Upper lobe of left lung (tissue), 6 donors: Measurements from ENCODE around the gene SNX14. TPM values are rescaled to one million over a fixed set of nuclear protein-coding genes. Genes with fewer than 3 reads are reported as not detected.

Experiments used
- ATAC-seq, 2 donors: fragments of 200-7000 bp; cut with Tn5 transposase; one replicate each; pipeline ENCODE4 v1.9.1; 2022; ENCODE audit warnings: mild to moderate bottlenecking in 2 of 2, moderate library complexity in 2 of 2; ENCODE audit not compliant: low FRiP score in 2 of 2
- DNase-seq, 2 donors: peaks; one replicate each; pipeline ENCODE4 v3.0.0-alpha.2; 2019 to 2020
- H3K27ac ChIP-seq, 4 donors: fragments of 200-600 bp; sonication (generic); one replicate each; pipeline ENCODE4 v1.5.1; 2016 to 2019
- H3K27me3 ChIP-seq, 4 donors: fragments of 200-600 bp; sonication (generic); one replicate each; pipeline ENCODE4 v1.5.1; 2017 to 2019
- H3K36me3 ChIP-seq, 4 donors: fragments of 200-600 bp; sonication (generic); one replicate each; pipeline ENCODE4 v1.5.1; 2016 to 2019
- H3K4me1 ChIP-seq, 4 donors: fragments of 200-600 bp; sonication (generic); one replicate each; pipeline ENCODE4 v1.5.1; 2018 to 2019
- H3K4me3 ChIP-seq, 4 donors: fragments of 200-600 bp; sonication (generic); one replicate each; pipeline ENCODE4 v1.5.1; 2017 to 2019; ENCODE audit warnings: mild to moderate bottlenecking in 2 of 4, moderate library complexity in 1 of 4
- H3K9me3 ChIP-seq, 4 donors: fragments of 200-600 bp; sonication (generic); one replicate each; pipeline ENCODE4 v1.5.1; 2018 to 2019
- CTCF ChIP-seq, 6 experiments: fragments of 450-650 bp in 4 of 6; fragments of 200-600 bp in 2 of 6; sonication (generic) in 2 of 6; IDR thresholded peaks; one replicate each; pipeline ENCODE4 v1.5.1; 2016 to 2019; ENCODE audit warnings: antibody characterized with exemption in 6 of 6
- EP300 ChIP-seq, 4 donors: sonication (generic); formaldehyde crosslinking; IDR thresholded peaks; one replicate each; pipeline ENCODE4 v1.5.1; 2017; ENCODE audit warnings: antibody characterized with exemption in 4 of 4, control low read depth in 2 of 4
- POLR2A ChIP-seq, 4 donors: fragments of 450-650 bp; IDR thresholded peaks; one replicate each; pipeline ENCODE4 v1.5.1; 2016 to 2017; ENCODE audit warnings: antibody characterized with exemption in 4 of 4, mild to moderate bottlenecking in 2 of 4
- POLR2AphosphoS5 ChIP-seq, 2 donors: sonication (generic); formaldehyde crosslinking; IDR thresholded peaks; one replicate each; pipeline ENCODE4 v1.5.1; 2017; ENCODE audit warnings: antibody characterized with exemption in 2 of 2
- WGBS, 2 donors: methylation state at CpG; one replicate each; pipeline ENCODE4 v1.1.5; 2017 to 2018; 5-methylcytosine and 5-hydroxymethylcytosine counted together
- total RNA-seq, 6 donors: library from RNA; depleted of rRNA in 4 of 6; stranded (reverse); fragments of >200 nt in 4 of 6; gene quantifications; one replicate each; pipeline versions ENCODE4 v1.1.0 to v1.2.1, GENCODE V29; 2016 to 2021
- donor health status: DM: no; HTN: no; CAD: no; lungs with moderate emphysema.
- donor health status: DM: no; HTN: yes; CAD: no; lungs with severe emphysema.

Gene SNX14
- 100 to 1,000 TPM in 2 of 6 donors, 10 to 100 TPM in 4; 43.7 to 170 (median 88.6) TPM for total RNA-seq

- H3K9me3 ChIP-seq: no peaks in the 10 kb centered on the region
- no peak for TF ChIP-seq EP300 (IDR thresholded peaks at IDR 0.05)
- TF ChIP-seq CTCF (IDR thresholded peaks at IDR 0.05): peak in 3 of 6 experiments; percentile 47 to 57 (median 52)
- TF ChIP-seq POLR2A (IDR thresholded peaks at IDR 0.05): peak in 3 of 4 donors; percentile 71 to 95 (median 85)
- peak; percentile 71 to 88 for TF ChIP-seq POLR2AphosphoS5 (IDR thresholded peaks at IDR 0.05)
- DNase-seq: peak; percentile 96 to 98
- WGBS, 2 donors: 1% methylated on average over 14 to 64 of the region's 82 CpGs
- peaks cover 15 to 23% (median 20%) of the 10 kb centered on the region in 4 donors for H3K4me1 ChIP-seq
- H3K36me3 ChIP-seq: no peaks in the 10 kb centered on the region
- H3K27ac ChIP-seq: peak within 1 kb of the TSS; percentile 95 to 98 (median 96)
- H3K4me3 ChIP-seq: peak within 1 kb of the TSS; percentile 59 to 79 (median 69)
- no peaks in the 10 kb centered on the region for H3K27me3 ChIP-seq
- peak; percentile 98 for ATAC-seq
These were observed at the start of gene SNX14 for GRCh38 chr6:85593438-85594196. TSS of gene SNX14 (minus strand) at chr6:85593858. CDS start at chr6:85593718, 140 bp downstream.

GRCh38 chr6:85642774-85643536 is 49.3 kb upstream of the SNX14 start, which contains the start of gene SYNCRIP:
TSS of gene SYNCRIP (minus strand) at chr6:85642886. CDS start at chr6:85641439, 1,447 bp downstream.
- peaks cover 0 to 24% (median 3%) of the 10 kb centered on the region in 4 donors for H3K36me3 ChIP-seq

GRCh38 chr6:85641897-85642773 is 48.5 kb upstream of the SNX14 start:
- ATAC-seq (peak; percentile 6 to 16), DNase-seq (peak; percentile 77 to 94)
- H3K9me3 ChIP-seq: no peaks in the 10 kb centered on the region
- WGBS, 2 donors: 0 to 1% methylated on average over 24 to 36 of the region's 85 CpGs
- H3K36me3 ChIP-seq: peaks cover 2 to 32% (median 4%) of the 10 kb centered on the region in 4 donors
- H3K27ac ChIP-seq: peak overlapping the region; percentile 96 to 100 (median 99)
- peak overlapping the region; percentile 93 to 97 (median 97) for H3K4me3 ChIP-seq
- TF ChIP-seq POLR2A (IDR thresholded peaks at IDR 0.05) (peak in 1 of 4 donors; percentile 19), EP300 (IDR thresholded peaks at IDR 0.05) (no peak), CTCF (IDR thresholded peaks at IDR 0.05) (peak in 1 of 6 experiments; percentile 2), POLR2AphosphoS5 (IDR thresholded peaks at IDR 0.05) (peak in 1 of 2 donors; percentile 4)
- H3K4me1 ChIP-seq: peaks cover 32 to 53% (median 39%) of the 10 kb centered on the region in 4 donors
- H3K27me3 ChIP-seq: no peaks in the 10 kb centered on the region

More at GRCh38 chr6:85642774-85643536, 49.3 kb upstream of the SNX14 start, which contains the start of gene SYNCRIP:
- WGBS, 2 donors: 0 to 1% methylated on average over 56 to 65 of the region's 76 CpGs
- Histone ChIP-seq H3K27me3 (no peaks in the 10 kb centered on the region), H3K4me1 (peaks cover 27 to 44% (median 37%) of the 10 kb centered on the region in 4 donors), H3K9me3 (no peaks in the 10 kb centered on the region), H3K4me3 (peak within 1 kb of the TSS; percentile 93 to 97 (median 97)), H3K27ac (peak within 1 kb of the TSS; percentile 96 to 100 (median 99))
- peak; percentile 93 to 98 for ATAC-seq
- peak; percentile 99 to 100 for DNase-seq
- TF ChIP-seq CTCF (IDR thresholded peaks at IDR 0.05): no peak
- TF ChIP-seq POLR2A (IDR thresholded peaks at IDR 0.05): peak; percentile 29 to 97 (median 85)
- TF ChIP-seq POLR2AphosphoS5 (IDR thresholded peaks at IDR 0.05): peak; percentile 91 to 97
- peak in 1 of 4 donors; percentile 73 for TF ChIP-seq EP300 (IDR thresholded peaks at IDR 0.05)

GRCh38 chr6:85641522-85641896 is 47.9 kb upstream of the SNX14 start:
- Histone ChIP-seq H3K27me3 (no peaks in the 10 kb centered on the region), H3K4me1 (peaks cover 32 to 54% (median 40%) of the 10 kb centered on the region in 4 donors), H3K27ac (peak overlapping the region; percentile 96 to 100 (median 99)), H3K36me3 (peaks cover 8 to 38% (median 9%) of the 10 kb centered on the region in 4 donors), H3K9me3 (no peaks in the 10 kb centered on the region), H3K4me3 (peak overlapping the region; percentile 93 to 97 (median 97))
- ATAC-seq: no peak
- TF ChIP-seq EP300 (IDR thresholded peaks at IDR 0.05) (no peak), POLR2A (IDR thresholded peaks at IDR 0.05) (no peak), CTCF (IDR thresholded peaks at IDR 0.05) (no peak), POLR2AphosphoS5 (IDR thresholded peaks at IDR 0.05) (no peak)
- 0 to 3% methylated on average over 14 of the region's 14 CpGs for WGBS, 2 donors
- DNase-seq: no peak
